ENCODE measurements around the gene NDOR1. TPM values are rescaled to one million over a fixed set of nuclear protein-coding genes. Genes with fewer than 3 reads are reported as not detected.

Gene NDOR1
- total RNA-seq, 6 donors from 2014 or later = 7.7 to 54.5 (median 18.5) TPM

- DNase-seq (peak in 1 of 2 donors; percentile 71), ATAC-seq (ENCODE audit: low FRiP score in 2 of 2) (no peak)
- H3K4me3 ChIP-seq = no peak overlapping the region
- H3K4me1 ChIP-seq = peaks cover 24 to 59% (median 49%) of the 10 kb centered on the region in 4 donors
- H3K27me3 ChIP-seq = no peaks in the 10 kb centered on the region
- no peaks in the 10 kb centered on the region for H3K9me3 ChIP-seq
- 88 to 89% methylated on average over 9 to 13 of the region's 22 CpGs for WGBS, 2 donors
- peak overlapping the region in 1 of 4 donors; percentile 35 for H3K27ac ChIP-seq
- TF ChIP-seq EP300 (IDR thresholded peaks at IDR 0.05) = no peak
- TF ChIP-seq, protein P1, sequence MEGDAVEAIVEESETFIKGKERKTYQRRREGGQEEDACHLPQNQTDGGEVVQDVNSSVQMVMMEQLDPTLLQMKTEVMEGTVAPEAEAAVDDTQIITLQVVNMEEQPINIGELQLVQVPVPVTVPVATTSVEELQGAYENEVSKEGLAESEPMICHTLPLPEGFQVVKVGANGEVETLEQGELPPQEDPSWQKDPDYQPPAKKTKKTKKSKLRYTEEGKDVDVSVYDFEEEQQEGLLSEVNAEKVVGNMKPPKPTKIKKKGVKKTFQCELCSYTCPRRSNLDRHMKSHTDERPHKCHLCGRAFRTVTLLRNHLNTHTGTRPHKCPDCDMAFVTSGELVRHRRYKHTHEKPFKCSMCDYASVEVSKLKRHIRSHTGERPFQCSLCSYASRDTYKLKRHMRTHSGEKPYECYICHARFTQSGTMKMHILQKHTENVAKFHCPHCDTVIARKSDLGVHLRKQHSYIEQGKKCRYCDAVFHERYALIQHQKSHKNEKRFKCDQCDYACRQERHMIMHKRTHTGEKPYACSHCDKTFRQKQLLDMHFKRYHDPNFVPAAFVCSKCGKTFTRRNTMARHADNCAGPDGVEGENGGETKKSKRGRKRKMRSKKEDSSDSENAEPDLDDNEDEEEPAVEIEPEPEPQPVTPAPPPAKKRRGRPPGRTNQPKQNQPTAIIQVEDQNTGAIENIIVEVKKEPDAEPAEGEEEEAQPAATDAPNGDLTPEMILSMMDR (IDR thresholded peaks at IDR 0.05) = no peak
- TF ChIP-seq POLR2AphosphoS5 (IDR thresholded peaks at IDR 0.05) = no peak
- no peak for TF ChIP-seq POLR2A (IDR thresholded peaks at IDR 0.05)
- H3K36me3 ChIP-seq = peaks cover 7 to 36% (median 17%) of the 10 kb centered on the region in 4 donors
These were observed 13.6 kb upstream of the NDOR1 start for GRCh38 chr9:137191691-137192447.

- Histone ChIP-seq H3K27ac (no peak overlapping the region), H3K36me3 (peaks cover 7 to 31% (median 17%) of the 10 kb centered on the region in 4 donors), H3K4me3 (no peak overlapping the region), H3K9me3 (no peaks in the 10 kb centered on the region), H3K4me1 (peaks cover 19 to 59% (median 47%) of the 10 kb centered on the region in 4 donors), H3K27me3 (no peaks in the 10 kb centered on the region)
- TF ChIP-seq POLR2A (IDR thresholded peaks at IDR 0.05) = no peak
- no peak for TF ChIP-seq POLR2AphosphoS5 (IDR thresholded peaks at IDR 0.05)
- TF ChIP-seq, protein P1 (IDR thresholded peaks at IDR 0.05) = no peak
- no peak for TF ChIP-seq EP300 (IDR thresholded peaks at IDR 0.05)
- no peak for DNase-seq
- ATAC-seq (ENCODE audit: low FRiP score in 2 of 2) = no peak
- 84 to 87% methylated on average over 10 of the region's 10 CpGs for WGBS, 2 donors
These were observed 13.1 kb upstream of the NDOR1 start for GRCh38 chr9:137192448-137192780.

GRCh38 chr9:137192859-137193258 lies 12.6 kb upstream of the NDOR1 start:
- no peak for ATAC-seq (ENCODE audit: low FRiP score in 2 of 2)
- no peaks in the 10 kb centered on the region for H3K9me3 ChIP-seq
- DNase-seq = no peak
- H3K27ac ChIP-seq = no peak overlapping the region
- no CpG with 5 or more reads among the region's 2 CpGs for WGBS, 2 donors
- TF ChIP-seq POLR2AphosphoS5 (IDR thresholded peaks at IDR 0.05) = no peak
- TF ChIP-seq, protein P1 (IDR thresholded peaks at IDR 0.05) = no peak
- TF ChIP-seq EP300 (IDR thresholded peaks at IDR 0.05) = no peak
- TF ChIP-seq POLR2A (IDR thresholded peaks at IDR 0.05) = no peak
- H3K4me3 ChIP-seq = no peak overlapping the region
- H3K4me1 ChIP-seq = peaks cover 15 to 59% (median 46%) of the 10 kb centered on the region in 4 donors
- H3K27me3 ChIP-seq = no peaks in the 10 kb centered on the region
- peaks cover 7 to 30% (median 17%) of the 10 kb centered on the region in 4 donors for H3K36me3 ChIP-seq

GRCh38 chr9:137193771-137194170 lies 11.7 kb upstream of the NDOR1 start:
- Histone ChIP-seq H3K4me1 (peaks cover 17 to 66% (median 52%) of the 10 kb centered on the region in 4 donors), H3K27ac (peak overlapping the region in 1 of 4 donors; percentile 18), H3K36me3 (peaks cover 7 to 30% (median 17%) of the 10 kb centered on the region in 4 donors), H3K9me3 (no peaks in the 10 kb centered on the region), H3K27me3 (no peaks in the 10 kb centered on the region), H3K4me3 (no peak overlapping the region)
- DNase-seq (peak in 1 of 2 donors; percentile 60), ATAC-seq (ENCODE audit: low FRiP score in 2 of 2) (no peak)
- WGBS, 2 donors = 88 to 90% methylated on average over 5 to 14 of the region's 14 CpGs
- TF ChIP-seq EP300 (IDR thresholded peaks at IDR 0.05) (no peak), POLR2AphosphoS5 (IDR thresholded peaks at IDR 0.05) (no peak)

GRCh38 chr9:137194388-137194787 lies 11.1 kb upstream of the NDOR1 start:
- H3K4me3 ChIP-seq = no peak overlapping the region
- H3K4me1 ChIP-seq = peaks cover 21 to 67% (median 55%) of the 10 kb centered on the region in 4 donors
- 74% methylated on average over 13 of the region's 16 CpGs; no CpG with 5 or more reads in 1 of the 2 donors for WGBS, 2 donors
- ATAC-seq (ENCODE audit: low FRiP score in 2 of 2) = no peak
- H3K27me3 ChIP-seq = no peaks in the 10 kb centered on the region
- H3K36me3 ChIP-seq = peaks cover 7 to 30% (median 17%) of the 10 kb centered on the region in 4 donors
- peak in 1 of 2 donors; percentile 82 for DNase-seq
- no peaks in the 10 kb centered on the region for H3K9me3 ChIP-seq
- TF ChIP-seq EP300 (IDR thresholded peaks at IDR 0.05) = no peak
- TF ChIP-seq POLR2AphosphoS5 (IDR thresholded peaks at IDR 0.05) = no peak
- TF ChIP-seq, protein P1 (IDR thresholded peaks at IDR 0.05) = no peak
- no peak for TF ChIP-seq POLR2A (IDR thresholded peaks at IDR 0.05)
- H3K27ac ChIP-seq = peak overlapping the region in 1 of 4 donors; percentile 18
